CMK (cell line): ENCODE results near the gene ZNF783.
"Not testable (repeated sequence)": the region's sequence is repeated elsewhere in the genome, so short reads cannot be mapped to it uniquely, and the experiment has no call there.

Experiments used
- DNase-seq: peaks from one replicate; pipeline ENCODE4 v3.0.0-alpha.2; 2010; ENCODE audit warnings: low read depth

ZNF783 gene

GRCh38 chr7:149240637-149241036, 21.4 kb upstream of the ZNF783 start:
- no peak for DNase-seq

GRCh38 chr7:149241696-149242095, 20.3 kb upstream of the ZNF783 start:
- DNase-seq, result no peak

GRCh38 chr7:149245244-149245643, 16.8 kb upstream of the ZNF783 start:
- no peak for DNase-seq

GRCh38 chr7:149245744-149246143, 16.3 kb upstream of the ZNF783 start:
- no peak for DNase-seq

GRCh38 chr7:149248777-149249176, 13.2 kb upstream of the ZNF783 start:
- no peak for DNase-seq

- DNase-seq, result not testable (repeated sequence)
These were observed 11.8 kb upstream of the ZNF783 start for GRCh38 chr7:149250151-149250550.

GRCh38 chr7:149251518-149251917, 10.5 kb upstream of the ZNF783 start:
- DNase-seq, result not testable (repeated sequence)

GRCh38 chr7:149252378-149252777, 9.6 kb upstream of the ZNF783 start:
- DNase-seq, result no peak

GRCh38 chr7:149253665-149254064, 8.3 kb upstream of the ZNF783 start:
- DNase-seq, result no peak

- no peak for DNase-seq
These were observed 7.7 kb upstream of the ZNF783 start for GRCh38 chr7:149254181-149254858.

- DNase-seq, result no peak
These were observed 6.8 kb upstream of the ZNF783 start for GRCh38 chr7:149255174-149255573.

- no peak for DNase-seq
These were observed 5.4 kb upstream of the ZNF783 start for GRCh38 chr7:149256568-149256967.

- DNase-seq, result no peak
These were observed 4.8 kb upstream of the ZNF783 start for GRCh38 chr7:149257146-149257545.

GRCh38 chr7:149261316-149261828, 624 bp upstream of the ZNF783 start:
- no peak for DNase-seq

GRCh38 chr7:149266451-149266850, 4.5 kb downstream of the ZNF783 start:
- no peak for DNase-seq

- no peak for DNase-seq
These were observed 5.7 kb downstream of the ZNF783 start for GRCh38 chr7:149267733-149268132.

- not testable (repeated sequence) for DNase-seq
These were observed 12.4 kb downstream of the ZNF783 start for GRCh38 chr7:149274424-149274823.

GRCh38 chr7:149277871-149278270, 15.9 kb downstream of the ZNF783 start:
- DNase-seq, result no peak

- DNase-seq, result no peak
These were observed 16.4 kb downstream of the ZNF783 start for GRCh38 chr7:149278396-149278795.

- no peak for DNase-seq
These were observed 17.2 kb downstream of the ZNF783 start for GRCh38 chr7:149279111-149279743.

- no peak for DNase-seq
These were observed 18.2 kb downstream of the ZNF783 start for GRCh38 chr7:149280151-149280550.

- no peak for DNase-seq
These were observed 18.9 kb downstream of the ZNF783 start for GRCh38 chr7:149280661-149281507.
